T-helper 1 cell (primary cell): ENCODE measurements around the gene PRCC.
A peak's percentile ranks its signal among the peaks of the same experiment; 100 is the strongest.

Experiments
- DNase-seq, 5 donors: peaks; one replicate each; pipeline ENCODE4 v3.0.0-alpha.2; 2012 to 2020

The PRCC gene

DNA sequence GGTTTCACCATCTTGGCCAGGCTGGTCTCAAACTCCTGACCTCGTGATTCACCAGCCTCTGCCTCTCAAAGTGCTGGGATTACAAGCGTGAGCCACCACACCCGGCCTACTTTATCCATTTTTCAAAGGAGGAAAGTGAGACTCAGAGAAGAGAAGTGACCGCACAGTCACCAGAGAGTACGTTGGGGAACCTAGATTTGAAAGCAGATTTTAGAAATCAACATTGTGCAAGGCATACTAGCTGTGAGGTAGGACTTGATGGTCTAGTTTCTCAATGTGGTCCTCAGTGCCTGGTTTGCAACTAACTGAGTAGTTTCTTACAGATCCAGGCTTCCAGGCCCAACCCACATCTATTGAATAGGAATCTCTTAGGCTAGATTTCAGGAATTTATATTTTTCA lies 1.7 kb upstream of the PRCC start:
- DNase-seq: no peak

DNA sequence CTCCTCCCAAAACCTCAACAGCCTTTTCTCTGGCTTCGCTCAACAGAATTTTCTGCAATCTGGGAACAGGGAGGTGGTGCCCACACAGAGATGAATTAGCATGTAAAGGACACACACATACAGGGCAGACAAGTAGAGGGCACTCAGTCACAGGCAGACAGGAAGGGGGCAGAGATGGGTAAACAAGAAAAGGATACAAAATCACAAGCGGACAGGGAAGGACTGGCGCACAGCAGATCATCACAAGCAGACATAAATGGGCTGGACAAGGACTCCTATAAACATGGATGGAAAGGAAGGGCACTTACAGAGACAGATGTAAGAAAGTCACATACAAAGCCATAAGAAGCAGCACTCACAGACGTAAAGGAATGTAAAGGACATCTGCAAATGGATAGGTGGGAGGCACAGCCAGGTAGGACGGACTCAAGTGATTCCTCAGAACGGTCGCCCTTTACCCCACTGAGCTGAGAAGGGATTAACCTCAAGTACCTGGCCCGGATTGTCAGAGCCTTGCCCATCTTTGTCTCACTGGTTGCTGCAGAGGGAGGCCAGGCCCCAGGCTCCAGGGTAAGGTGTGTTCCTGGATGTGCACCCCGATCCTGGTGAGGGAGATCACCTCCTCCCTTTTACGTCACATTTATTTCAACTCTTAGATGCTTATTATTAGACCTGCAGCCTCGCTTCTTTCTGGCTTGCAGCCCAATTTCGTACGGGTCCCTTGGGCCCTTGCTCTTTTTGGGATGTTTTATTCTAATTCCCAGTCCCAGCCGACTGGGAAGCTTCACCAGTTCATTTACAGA lies 836 bp upstream of the PRCC start:
- DNase-seq: no peak

DNA sequence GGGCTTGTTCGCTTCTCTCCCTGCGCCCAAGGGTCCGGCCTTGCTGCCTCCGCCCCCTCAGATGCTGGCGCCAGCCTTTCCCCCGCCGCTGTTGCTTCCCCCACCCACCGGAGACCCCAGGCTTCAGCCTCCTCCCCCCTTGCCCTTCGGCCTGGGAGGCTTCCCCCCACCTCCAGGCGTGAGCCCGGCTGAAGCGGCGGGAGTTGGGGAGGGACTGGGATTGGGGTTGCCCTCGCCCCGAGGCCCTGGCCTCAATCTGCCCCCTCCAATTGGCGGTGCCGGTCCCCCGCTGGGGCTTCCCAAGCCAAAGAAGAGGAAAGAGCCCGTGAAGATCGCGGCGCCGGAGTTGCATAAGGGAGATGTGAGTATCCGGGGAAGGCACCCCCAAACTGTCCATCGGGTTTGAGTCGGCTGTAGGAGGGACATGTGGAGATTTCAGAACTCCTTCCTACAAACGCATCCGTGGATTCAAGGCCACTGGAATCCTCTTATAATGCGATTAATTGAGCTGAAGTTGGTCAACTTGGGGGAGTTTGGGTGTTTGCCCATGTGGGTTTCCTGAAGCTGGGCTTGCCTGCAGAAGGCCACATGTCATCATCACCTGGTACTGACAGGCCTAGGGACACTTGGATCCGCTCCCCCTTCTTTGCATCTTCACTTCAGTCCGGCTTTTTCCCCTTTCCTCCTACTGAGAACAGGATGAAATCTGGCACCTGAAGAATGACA lies 707 bp downstream of the PRCC start:
- DNase-seq: peak in 1 of 5 donors; percentile 32

DNA sequence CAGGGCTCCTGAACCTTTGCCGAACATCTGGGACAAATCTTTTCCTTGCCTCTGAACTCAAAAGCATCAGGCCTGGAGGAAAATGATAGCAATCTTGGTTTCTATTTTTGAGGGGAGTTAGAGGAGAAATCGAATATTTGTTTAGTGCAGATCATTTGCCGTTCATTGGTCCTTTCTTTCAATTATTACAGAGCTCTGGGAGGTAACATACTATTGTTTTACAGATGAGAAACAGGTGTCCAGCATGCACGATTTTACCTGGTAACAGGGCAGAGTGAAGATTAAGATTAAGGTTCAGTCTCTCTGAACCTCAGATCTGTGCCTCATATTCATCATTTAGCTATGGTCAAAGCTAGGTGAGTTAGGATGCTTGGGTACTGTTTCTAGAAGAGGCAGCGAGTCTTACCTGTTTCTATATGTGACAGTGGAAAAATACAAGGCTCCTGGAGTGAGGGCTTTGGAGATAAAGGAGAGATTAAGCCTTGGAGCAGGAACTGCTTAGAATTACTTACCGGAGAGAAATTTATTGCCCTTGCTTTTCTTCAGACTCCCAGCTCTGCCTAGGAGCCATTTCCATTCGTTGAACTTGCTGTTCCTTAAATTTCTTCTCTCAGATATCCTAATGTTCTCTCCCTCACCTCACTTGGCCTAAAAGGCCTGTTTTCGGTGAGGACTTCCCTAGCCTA lies 1.4 kb downstream of the PRCC start:
- no peak for DNase-seq

DNA sequence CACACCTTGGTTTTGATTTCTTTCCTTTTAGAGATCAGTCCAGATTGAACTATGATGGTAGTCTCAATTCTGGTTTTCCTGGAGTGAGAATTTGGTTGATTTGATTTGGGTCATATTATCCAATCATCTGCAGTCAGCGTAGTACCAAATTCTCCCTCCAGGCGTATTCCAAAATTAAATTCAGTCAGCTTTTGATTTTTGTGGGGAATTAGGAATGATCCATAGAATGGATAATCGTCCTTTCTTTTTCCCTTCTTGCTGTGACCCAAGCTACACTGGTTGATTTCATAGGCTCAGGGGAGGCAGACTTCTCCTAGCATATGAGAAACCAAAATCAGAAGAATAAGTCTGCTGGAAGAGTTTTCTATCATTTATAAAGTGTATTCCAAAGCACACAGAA lies 4.9 kb downstream of the PRCC start:
- DNase-seq: no peak

DNA sequence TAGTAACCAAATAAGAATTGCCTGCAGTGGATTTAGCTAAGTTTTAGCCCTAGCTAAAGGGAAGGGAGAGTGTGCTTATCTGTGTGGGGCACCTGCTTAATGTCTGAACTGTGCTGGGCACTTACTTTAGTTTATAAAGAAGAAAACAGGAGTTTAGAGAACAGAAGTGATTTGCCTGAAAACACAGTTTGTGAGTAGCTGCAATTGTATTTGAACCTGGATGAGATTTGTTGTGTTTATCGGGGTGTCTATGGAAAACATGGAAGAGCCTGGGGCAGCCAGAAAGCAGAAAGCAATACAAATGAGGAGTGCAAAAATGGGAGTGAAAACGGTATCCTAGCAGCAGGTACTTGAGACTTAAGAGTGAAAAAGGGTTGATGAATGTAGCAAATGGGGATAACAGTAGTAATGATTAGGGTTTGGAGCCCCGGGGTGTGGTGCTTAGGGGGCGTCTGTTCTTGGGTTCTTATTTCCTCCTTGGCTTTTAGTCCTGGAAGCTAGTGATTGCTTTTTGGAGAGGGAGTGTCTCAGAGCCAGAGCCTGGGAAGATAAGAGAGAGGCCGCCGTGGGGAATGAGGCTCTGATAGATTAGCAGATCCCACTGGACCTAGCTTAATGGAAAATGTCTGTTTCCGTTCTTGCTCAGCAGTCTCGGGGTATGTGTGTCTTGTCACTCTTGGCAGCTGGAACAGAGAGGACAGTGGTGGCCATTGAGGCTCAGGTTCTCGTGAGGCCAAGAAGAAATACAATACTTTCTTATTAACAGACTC lies 5.6 kb downstream of the PRCC start:
- no peak for DNase-seq

DNA sequence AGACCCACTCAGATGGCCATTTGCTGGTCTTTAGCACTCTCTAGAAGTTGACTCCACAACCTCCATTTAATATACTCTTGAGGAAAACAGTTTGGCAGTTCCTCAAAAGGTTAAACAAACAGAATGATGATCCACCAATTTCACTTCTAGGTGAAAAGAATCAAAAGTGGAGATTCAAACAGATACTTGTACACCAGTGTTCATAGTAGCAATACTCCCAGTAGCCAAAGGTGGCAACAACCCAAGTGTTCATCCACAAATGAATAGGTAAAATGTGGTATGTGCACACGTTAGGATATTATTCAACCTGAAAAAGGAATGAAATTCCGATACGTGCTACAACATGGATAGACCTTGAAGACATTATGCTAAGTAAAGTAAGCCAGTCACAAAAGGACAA lies 6.3 kb downstream of the PRCC start:
- DNase-seq: no peak

DNA sequence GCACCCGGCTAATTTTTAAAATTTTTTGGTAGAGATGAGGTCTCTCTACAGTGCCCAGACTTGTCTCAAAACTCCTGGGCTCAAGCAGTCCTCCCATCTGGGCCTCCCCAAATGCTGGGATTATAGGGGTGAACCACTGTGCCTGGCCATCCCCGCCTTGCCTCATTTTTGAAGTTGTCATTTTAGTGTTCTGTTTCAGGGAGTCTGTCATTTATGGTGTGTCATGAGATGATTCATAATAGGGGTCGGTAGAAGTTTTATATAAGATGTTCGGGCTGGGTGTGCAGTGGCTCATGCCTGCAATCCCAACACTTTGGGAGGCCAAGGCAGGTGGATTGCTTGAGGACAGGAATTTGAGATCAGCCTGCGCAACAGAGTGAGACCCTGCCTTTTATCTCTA lies 8.5 kb downstream of the PRCC start:
- DNase-seq: no peak

DNA sequence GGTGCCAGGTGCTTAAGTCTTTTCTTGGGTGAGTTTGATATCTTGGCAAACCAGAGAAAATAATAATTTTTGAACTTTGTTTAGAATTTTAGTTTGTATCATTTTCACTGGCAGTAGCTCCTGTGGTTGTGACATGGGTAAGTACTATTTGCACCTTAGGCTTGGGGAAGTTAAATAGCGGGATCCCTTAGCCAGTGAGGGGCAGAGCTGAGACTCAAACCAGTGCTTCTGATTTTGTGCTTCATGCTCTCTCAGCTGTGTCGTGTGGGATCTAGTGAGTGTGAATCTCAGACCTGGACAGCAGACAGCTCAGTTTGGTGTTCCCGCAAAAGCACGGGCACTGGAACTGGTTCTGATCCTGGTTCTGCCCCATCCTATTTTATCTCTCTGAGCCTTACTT lies 9.6 kb downstream of the PRCC start:
- no peak for DNase-seq

DNA sequence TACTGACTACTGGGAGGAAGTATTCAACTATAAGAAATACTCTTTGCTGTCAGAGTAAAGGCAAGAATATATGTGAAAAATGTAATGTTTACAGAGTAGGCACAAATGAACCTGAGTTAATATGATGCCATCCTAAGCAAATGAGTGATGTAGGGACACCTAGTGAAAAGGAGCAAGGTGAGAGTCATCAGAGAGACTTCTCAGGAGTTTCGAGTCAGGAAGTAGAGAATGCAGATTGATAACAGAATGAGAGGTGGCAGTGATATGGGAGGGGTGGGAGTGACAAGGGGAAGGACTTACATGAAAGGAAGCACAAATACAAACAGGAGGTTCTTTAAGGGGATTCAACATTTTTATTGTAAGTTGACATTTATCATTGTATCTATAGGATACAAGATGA lies 10.2 kb downstream of the PRCC start:
- no peak for DNase-seq

DNA sequence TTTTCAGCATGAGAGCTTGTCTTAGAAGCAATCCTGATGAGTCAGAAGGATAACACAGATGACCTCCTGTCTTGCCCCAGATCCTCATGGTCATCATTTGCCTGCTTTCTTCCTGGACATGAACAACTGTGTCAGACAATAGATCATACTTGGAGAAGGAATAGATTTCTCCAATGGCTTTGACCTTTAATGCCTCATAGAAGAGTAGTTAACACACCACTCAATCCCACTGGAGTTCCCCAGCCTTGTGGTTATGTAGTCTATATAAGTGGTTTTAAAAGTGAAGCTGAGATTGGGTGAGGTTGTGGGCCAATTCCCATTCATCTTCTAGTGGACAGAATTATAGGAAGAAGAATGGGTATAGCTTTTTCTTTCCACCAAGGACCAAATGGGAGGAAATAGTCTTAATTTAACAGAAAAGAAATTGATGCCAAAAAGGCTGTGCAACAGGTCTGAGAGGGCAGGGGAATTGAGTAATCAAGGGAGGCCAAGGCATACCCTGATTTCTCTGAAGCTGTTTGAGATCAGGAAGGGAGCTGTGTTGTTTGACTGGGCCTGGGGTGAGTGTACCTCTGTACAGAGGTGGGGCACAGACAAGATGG lies 14.4 kb downstream of the PRCC start:
- DNase-seq: no peak

DNA sequence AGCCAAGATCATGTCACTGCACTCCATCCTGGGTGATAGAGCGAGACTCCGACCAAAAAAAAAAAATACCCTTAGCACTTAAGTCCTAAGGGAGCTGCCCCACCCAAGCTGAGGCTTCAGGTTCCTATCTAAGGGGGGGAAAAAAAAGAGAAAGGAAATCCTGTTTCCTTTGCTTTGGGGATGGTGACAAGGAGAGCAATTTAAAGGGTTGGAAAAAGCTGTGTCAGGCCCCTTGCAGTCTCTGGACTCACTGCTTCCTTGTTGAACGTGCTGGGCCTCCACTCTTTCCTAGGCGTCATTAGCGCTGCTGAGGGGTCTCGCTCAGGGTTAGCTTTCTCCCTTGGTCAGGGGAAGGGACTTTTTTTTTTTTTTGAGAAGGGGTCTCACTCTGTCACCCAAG lies 18.1 kb downstream of the PRCC start:
- no peak for DNase-seq

DNA sequence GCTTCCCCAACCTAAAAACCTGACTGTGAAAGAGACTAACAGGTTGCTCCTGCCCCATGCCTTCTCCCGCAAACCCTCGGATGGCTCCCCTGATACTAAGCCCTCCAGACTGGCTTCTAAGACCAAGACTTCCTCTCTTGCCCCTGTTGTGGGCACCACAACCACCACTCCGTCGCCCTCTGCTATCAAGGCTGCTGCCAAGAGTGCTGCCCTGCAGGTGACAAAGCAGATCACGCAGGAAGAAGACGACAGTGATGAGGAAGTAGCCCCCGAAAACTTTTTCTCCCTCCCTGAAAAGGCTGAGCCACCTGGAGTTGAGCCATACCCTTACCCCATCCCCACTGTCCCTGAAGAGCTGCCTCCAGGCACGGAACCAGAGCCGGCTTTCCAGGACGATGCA lies 19.3 kb downstream of the PRCC start:
- DNase-seq: no peak

DNA sequence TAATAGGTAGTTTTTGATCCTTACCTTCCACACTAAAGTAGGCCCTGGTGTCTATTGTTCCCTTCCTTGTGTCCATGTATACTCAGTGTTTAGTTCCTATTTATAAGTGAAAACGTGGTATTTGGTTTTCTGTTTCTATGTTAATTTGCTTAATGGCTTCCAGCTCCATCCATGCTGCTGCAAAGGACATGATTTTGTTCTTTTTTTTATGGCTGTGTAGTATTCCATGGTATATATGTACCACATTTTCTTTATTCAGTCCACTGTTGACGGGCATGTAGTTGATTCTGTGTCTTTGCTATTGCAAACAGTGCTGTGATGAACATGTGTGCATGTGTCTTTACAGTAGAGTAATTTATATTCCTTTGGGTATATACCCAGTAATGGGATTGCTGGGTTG lies 20.8 kb downstream of the PRCC start:
- DNase-seq: no peak

DNA sequence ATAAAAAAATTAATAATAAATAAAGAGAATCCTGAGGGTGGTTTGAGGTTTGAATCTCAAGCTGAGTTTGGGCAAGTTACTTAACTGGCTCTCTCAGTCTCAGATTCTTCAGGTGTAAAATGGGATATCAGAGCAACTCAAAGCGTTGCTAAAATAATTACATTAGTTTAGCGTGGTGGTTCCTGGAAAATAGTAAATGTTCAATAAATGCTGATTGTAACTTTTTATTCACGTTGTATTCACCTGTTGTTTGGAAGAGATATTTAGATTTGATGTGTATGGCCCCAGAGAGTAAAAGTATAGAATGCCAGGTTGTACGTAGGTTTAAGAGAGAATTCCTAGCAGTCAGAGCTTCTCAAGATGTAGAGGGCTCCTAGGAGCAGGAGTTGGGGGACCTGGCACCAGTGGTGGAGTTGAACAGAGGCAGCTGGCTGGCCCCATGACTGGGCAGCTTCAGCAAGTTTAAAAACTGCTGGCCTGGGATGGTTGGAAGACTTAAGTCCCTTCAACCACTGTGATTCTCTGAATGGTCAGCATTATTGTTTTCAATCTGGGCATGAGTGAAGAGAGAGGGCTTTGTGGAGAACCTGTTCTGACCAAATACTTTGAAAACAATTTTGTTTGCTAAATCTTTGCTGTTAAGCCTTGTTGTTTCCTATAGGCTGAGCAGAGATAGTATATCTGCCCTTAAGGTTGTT lies 22.4 kb downstream of the PRCC start:
- DNase-seq: no peak

DNA sequence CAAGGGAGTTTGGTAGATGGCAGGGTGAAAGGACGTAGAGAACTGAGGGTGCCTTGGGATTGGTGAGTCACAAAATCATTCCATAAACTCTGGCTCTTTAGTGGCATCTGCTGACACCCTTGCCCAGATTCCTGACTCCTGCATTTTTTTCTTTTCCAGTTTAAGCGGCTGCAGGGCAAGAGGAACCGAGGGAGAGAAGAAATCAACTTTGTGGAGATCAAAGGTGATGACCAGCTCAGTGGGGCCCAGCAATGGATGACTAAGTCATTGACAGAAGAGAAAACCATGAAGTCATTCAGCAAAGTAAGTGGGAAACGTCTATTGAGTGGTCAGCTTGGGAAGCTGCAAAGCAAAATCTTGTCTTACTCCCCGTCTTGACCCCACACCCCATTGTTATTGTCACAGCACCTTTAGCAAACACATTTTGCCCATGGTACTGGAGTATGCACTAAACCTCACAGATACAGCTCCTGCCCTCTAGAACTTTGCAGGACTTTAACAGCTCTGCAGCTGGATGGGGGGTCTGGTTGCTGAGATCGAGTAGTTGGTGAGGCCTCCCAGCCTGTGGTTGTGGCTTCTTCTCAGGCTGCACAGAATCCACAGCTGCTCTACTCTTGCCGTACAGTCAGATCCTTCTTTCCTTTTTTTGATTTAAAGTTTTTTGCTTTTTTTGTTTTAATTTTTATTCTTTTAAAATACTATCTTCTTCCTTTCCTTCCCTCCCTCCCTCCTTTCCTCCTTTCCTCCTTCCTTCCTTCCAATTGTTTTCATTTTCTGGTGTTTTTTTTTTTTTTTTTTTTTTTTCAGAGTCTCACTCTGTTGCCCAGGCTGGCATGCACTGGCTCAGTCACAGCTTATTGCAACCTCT lies 27.4 kb downstream of the PRCC start:
- DNase-seq: no peak

DNA sequence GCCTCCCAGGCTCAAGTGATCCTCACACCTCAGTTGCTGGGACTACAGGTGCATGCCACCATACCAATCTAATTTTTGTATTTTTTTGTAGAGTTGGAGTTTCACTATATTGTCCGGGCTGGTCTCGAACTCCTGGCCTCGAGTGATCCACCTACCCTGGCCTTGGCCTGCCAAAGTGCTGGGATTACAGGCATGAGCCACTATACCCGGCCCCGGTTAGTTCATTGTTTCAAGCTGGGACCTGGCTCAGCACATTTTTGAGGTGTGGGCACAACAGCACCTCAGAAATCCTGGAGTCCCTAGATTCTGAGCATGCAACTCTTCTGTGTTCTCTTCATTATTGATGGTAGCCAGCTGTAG lies 28.0 kb downstream of the PRCC start:
- DNase-seq: no peak

DNA sequence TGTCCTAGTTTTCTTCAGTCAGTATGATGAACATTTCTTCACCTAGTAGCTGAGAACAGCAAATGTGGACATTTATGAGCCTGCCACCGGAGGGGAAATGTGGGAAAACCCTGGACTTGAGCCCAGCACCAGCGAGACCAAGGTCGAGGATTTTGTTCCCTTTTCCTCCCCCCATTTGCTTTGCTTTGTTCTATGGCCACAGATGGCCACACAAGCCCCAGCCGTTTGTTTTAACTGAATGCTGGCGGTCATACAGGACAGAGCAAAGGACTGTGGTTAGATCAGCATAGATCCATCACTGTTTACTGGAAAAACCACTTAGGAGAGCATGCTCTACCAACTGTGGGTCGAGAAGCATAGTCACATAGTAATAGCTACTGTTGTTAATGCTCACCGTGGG lies 28.5 kb downstream of the PRCC start:
- no peak for DNase-seq

DNA sequence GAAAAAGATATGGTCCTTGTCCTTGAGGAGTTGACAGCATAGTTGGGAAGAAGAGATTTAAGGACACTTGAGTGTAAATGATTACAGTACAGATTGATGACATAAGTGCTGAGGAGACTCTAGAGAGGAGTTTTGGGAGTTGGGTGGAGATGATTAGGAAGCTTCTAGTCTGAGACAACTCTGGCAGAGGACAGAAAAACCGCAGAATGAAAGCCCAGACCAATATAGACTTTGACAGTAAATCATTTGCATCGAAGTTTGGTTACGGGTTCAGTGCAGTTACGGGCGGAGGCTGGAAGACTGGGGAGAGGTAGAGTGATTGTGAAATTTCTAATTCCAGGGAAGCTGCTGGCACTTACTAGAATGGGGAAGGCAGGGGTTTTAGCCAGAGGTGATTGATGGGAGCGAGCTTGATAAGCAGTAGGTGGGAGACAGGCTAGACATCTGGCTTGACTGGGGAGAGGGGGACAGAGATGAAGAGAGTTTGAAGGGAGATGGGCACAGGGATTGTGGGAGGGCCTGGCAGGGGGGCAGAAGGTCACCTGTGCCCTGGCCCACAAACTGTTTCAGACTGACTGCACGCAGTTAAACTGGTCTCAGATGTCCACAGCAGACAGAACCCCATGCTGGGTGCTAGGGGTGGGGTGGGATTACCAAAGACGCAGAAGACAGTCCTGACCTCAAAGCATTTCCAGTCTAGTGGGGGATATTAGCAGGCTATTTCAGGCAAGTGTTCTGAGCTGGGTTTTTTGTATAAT lies 29.2 kb downstream of the PRCC start:
- DNase-seq: no peak

DNA sequence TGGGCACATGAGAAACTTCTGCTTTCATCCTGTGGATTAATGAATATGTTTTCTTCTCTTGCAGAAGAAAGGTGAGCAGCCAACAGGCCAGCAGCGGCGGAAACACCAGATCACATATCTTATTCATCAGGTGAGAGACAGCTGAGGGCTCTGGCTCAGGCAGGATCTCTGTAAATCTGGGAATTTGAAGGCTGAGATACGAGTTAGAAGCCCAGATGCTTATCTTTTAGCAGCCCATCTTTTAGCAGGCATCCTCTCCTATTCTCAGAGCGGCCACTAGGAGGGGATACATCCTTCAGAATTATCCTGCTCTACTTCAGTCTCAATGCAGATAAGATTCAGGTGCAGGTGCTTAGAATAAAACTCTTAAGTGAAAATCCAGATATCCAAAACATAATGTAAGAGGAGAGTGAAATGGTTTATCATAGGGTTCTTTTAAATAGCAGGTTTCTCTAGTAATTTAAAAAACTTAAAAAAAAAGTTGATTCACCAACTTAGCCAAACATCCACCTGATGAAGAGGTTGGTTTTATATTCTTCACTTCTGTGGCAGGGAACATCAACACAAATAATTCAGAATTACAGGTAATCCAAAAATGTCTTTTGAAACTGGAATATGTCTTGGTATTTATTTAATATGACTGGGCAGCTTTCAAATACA lies 30.0 kb downstream of the PRCC start:
- DNase-seq: peak in 4 of 5 donors; percentile 36 to 68 (median 54)
